Esophagus (tissue), 2 donors: Measurements from ENCODE around the gene PDP2. TPM values are rescaled to one million over a fixed set of nuclear protein-coding genes. Genes with fewer than 3 reads are reported as not detected.

Source experiments
- H3K27ac ChIP-seq, 2 donors: one replicate each; pipeline ENCODE4 v1.5.1; 2013; ENCODE audit warnings: low read depth in 2 of 2, mild to moderate bottlenecking in 2 of 2, inconsistent platforms in 1 of 2, low read length in 1 of 2, moderate library complexity in 1 of 2
- H3K27me3 ChIP-seq, 2 donors: one replicate each; pipeline ENCODE4 v1.6.1; 2013; ENCODE audit warnings: low read length in 2 of 2, control low read depth in 1 of 2, mild to moderate bottlenecking in 1 of 2; ENCODE audit not compliant: insufficient read depth in 2 of 2, control insufficient read depth in 1 of 2
- H3K36me3 ChIP-seq, 2 donors: one replicate each; pipeline ENCODE4 v1.6.1; 2013; ENCODE audit warnings: low read length in 1 of 2; ENCODE audit not compliant: control insufficient read depth in 2 of 2, insufficient read depth in 2 of 2
- H3K4me1 ChIP-seq, 2 donors: one replicate each; pipeline ENCODE4 v1.6.1; 2013; ENCODE audit warnings: low read length in 1 of 2; ENCODE audit not compliant: control insufficient read depth in 2 of 2, insufficient read depth in 2 of 2
- H3K4me3 ChIP-seq, 2 donors: one replicate each; pipeline ENCODE4 v1.5.1; 2013; ENCODE audit warnings: low read length in 2 of 2, mild to moderate bottlenecking in 2 of 2, low read depth in 1 of 2, moderate library complexity in 1 of 2
- H3K9me3 ChIP-seq, 2 donors: one replicate each; pipeline ENCODE4 v1.6.1; 2013; ENCODE audit warnings: mild to moderate bottlenecking in 2 of 2, low read depth in 1 of 2, low read length in 1 of 2, moderate library complexity in 1 of 2; ENCODE audit not compliant: control insufficient read depth in 2 of 2, insufficient read depth in 1 of 2
- WGBS, 2 donors: extraction: QIAGEN DNeasy Blood & Tissue Kit; methylation state at CpG; one replicate each; pipeline ENCODE4 v1.1.7; 2013; 5-methylcytosine and 5-hydroxymethylcytosine counted together
- polyA plus RNA-seq, 2 donors: library from polyadenylated mRNA; stranded (reverse); fragments of 200-250 nt; gene quantifications; one replicate each; pipeline ENCODE4 v1.2.3, GENCODE V29; 2013
- donor health status: healthy with polysubstance abuse.
- donor health status: Bipolar disorder and iron deficiency.

Gene PDP2, protein sequence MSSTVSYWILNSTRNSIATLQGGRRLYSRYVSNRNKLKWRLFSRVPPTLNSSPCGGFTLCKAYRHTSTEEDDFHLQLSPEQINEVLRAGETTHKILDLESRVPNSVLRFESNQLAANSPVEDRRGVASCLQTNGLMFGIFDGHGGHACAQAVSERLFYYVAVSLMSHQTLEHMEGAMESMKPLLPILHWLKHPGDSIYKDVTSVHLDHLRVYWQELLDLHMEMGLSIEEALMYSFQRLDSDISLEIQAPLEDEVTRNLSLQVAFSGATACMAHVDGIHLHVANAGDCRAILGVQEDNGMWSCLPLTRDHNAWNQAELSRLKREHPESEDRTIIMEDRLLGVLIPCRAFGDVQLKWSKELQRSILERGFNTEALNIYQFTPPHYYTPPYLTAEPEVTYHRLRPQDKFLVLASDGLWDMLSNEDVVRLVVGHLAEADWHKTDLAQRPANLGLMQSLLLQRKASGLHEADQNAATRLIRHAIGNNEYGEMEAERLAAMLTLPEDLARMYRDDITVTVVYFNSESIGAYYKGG
- 1 to 10 TPM; 2.3 to 2.5 TPM for polyA plus RNA-seq

DNA sequence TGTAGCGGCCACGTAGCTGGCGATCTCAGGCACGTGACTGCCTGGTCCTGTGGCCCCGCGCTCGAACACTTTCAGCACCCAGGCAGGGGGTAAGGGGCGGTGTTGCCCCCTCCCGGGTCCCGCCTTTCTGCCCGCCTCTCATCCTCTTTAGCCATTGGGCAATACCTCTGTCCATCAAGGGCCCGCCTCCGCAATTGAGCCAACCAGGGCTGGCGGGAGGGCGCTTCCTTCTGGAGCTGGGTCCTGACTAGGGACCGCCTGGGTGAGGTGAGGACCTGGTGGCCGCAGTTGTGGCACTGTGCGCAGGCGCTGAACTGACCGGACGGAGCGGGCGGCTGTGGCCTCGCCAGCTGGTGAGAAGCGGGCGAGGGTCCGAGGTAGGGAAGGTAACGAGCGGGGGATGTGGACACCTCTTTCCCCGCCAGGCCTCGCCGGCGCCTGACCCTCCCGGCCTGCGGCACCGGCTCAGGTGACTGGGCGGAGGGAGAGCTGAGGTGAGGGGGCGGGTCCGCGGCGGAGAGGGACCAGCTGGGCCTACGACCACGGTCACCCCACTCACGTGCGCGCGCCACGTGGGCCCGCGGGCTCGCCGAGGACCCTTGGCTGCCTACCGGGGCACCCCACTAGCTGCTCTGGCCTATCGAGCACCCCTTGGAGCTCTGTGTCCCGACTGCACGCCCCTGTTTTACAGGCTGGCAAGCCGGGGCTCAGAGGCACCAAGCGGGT, at the start of gene PDP2:
PDP2 (plus strand) TSS at position 228 of the 726 bp plus-strand sequence. CDS start 3,770 bp downstream, outside the sequence.
- Histone ChIP-seq H3K9me3 (no peaks in the 10 kb centered on the region), H3K36me3 (peaks cover 9 to 13% of the 10 kb centered on the region in 2 donors), H3K4me3 (peak within 1 kb of the TSS; percentile 77 to 86), H3K4me1 (peaks cover 0 to 3% of the 10 kb centered on the region in 2 donors), H3K27ac (peak within 1 kb of the TSS in 1 of 2 donors; percentile 34), H3K27me3 (no peaks in the 10 kb centered on the region)
- 0% methylated on average over 54 to 58 of the region's 58 CpGs for WGBS, 2 donors

DNA sequence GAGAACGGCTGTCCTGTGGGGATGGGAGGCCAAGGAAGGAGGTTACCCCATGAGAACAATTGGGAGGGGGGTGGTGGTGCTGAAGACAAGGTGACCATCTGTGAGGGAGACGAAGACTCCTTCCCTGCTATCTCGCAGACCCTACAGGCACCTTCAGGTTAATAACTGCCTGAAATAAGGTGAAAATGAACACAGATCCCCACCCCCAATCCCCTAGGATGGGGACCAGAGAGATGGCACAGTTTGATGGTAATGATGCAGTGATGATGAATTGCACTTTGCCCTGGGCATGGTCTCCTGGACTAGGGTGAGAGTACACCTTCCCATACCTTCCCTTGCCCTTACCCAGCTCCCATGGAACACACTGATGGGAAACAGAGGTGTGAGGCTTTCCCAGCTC, 48.1 kb upstream of the PDP2 start:
- H3K9me3 ChIP-seq: no peaks in the 10 kb centered on the region
- 82 to 90% methylated on average over 3 of the region's 3 CpGs for WGBS, 2 donors

DNA sequence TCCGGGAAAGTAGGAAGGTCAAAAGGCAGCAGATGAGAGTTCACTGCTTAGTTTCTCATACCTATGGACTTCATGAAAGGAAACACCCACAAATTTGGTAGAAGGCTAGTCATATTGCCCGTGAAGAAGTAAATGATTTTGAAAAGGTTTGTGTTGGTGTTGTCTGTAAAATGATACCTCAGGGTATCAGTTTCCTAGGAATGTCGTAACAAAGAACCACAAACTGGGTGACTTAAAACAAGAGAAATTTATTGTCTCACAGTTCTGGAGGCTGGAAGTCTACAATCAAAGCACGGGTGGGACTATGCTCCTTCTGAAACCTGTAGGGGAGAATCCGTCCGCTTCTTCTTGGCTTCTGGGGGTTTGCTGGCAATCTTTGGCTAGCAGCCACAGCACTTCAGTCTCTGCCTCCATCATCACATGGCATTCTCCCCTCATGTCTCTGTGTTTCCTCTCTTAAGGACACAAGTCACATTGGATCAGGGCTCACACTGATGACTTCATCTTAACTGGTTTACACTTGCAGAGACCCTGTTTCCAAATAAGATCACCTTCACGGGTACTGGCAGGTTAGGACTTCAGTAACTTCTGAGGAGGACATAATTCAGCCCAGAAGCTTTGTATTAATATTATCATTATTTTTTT, 47.5 kb upstream of the PDP2 start:
- no peak overlapping the region for H3K4me3 ChIP-seq
- no peak overlapping the region for H3K27ac ChIP-seq
- no peaks in the 10 kb centered on the region for H3K9me3 ChIP-seq
- 72 to 73% methylated on average over 7 of the region's 7 CpGs for WGBS, 2 donors
- peaks cover 2 to 4% of the 10 kb centered on the region in 2 donors for H3K4me1 ChIP-seq
- H3K27me3 ChIP-seq: no peaks in the 10 kb centered on the region
- H3K36me3 ChIP-seq: no peaks in the 10 kb centered on the region

More for the DNA sequence above, 48.1 kb upstream of the PDP2 start:
- no peak overlapping the region for H3K27ac ChIP-seq
- no peaks in the 10 kb centered on the region for H3K27me3 ChIP-seq
- H3K4me3 ChIP-seq: no peak overlapping the region
- H3K4me1 ChIP-seq: peaks cover 2 to 4% of the 10 kb centered on the region in 2 donors
- no peaks in the 10 kb centered on the region for H3K36me3 ChIP-seq

DNA sequence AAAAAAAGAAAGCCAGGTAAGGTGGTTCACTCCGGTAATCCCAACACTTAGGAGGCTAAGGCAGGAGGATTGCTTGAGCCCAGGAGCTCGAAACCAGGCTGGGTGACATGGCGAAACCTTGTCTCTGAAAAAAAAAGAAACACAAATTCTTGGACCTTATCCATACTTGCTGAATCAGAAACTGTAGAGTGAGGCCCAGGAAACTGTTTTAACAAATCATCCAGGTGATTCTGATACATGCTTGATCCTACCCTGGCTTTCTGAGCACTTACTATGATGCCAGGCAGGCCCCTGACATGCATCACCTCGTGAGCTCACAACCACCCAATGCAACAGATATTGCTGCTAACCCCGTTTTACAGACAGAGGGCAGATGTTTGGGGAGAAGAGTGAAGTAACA, 45.6 kb upstream of the PDP2 start:
- WGBS, 2 donors: 84% methylated on average over 5 of the region's 5 CpGs
- Histone ChIP-seq H3K4me1 (peaks cover 0 to 2% of the 10 kb centered on the region in 2 donors), H3K36me3 (no peaks in the 10 kb centered on the region), H3K27ac (no peak overlapping the region), H3K9me3 (no peaks in the 10 kb centered on the region), H3K27me3 (no peaks in the 10 kb centered on the region), H3K4me3 (no peak overlapping the region)

DNA sequence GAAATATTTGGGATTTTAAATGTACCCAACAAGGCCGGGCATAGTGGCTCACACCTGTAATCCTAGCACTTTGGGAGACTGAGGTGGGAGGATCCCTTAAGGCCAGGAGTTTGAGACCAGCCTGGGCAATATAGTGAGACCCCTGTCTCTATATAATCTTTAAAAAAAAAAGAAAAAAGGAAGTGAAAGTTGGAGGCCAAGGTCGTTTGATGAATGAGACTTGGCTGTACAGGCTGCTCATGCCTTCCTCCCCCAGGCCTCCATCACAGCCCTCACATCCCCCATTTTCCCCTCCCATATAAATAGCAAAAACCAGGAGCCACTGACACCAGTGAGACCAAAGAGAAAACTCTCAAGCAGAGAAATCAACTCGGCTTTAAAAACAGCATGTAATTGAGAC, 39.4 kb upstream of the PDP2 start:
- Histone ChIP-seq H3K4me3 (no peak overlapping the region), H3K27ac (no peak overlapping the region), H3K4me1 (peaks cover 7 to 8% of the 10 kb centered on the region in 2 donors), H3K36me3 (no peaks in the 10 kb centered on the region), H3K9me3 (no peaks in the 10 kb centered on the region), H3K27me3 (peaks cover 0 to 9% of the 10 kb centered on the region in 2 donors)
- 50 to 57% methylated on average over 3 of the region's 3 CpGs for WGBS, 2 donors

DNA sequence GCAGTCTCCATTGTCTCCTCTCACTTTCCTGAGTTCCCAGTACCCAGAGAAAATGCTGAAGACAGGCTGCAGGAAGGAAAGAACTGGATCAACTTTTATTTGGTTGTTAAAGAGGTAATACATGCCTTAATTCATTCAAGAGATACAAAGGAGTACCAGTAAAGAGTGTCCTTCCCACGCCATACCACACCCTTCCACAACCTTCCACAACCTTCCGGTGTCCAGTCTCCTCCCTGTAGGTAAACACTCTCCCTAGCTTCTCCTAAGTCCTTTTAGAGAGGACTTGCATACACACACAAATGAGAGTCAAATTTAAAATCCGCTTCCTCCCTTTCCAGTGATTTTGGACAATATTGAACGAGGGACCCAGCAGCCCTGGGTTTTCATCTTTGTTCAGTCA, 38.9 kb upstream of the PDP2 start:
- Histone ChIP-seq H3K27me3 (peaks cover 0 to 9% of the 10 kb centered on the region in 2 donors), H3K9me3 (no peaks in the 10 kb centered on the region), H3K4me3 (no peak overlapping the region), H3K27ac (no peak overlapping the region), H3K4me1 (peaks cover 7 to 8% of the 10 kb centered on the region in 2 donors), H3K36me3 (no peaks in the 10 kb centered on the region)
- WGBS, 2 donors: 83 to 89% methylated on average over 4 of the region's 4 CpGs

DNA sequence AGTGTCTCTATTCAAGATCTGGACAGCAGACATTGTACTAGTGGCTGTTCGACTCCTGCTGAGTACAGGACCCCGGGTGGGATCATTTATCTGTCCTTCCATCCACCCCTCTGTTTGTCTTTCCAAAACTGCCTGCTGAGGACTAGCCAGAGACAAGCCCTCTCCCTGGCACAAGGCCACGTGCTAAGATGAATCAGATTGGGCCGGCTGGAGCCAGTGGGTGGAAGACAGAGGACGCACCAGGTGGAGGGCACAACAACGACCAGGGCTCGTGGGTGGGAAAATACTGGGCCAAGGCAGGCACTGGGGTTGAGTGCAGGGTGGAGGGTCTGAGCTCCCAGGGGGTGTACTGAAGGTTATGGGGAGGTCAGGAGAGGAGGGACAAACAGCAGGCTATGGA, 37.5 kb upstream of the PDP2 start:
- 57 to 62% methylated on average over 7 of the region's 7 CpGs for WGBS, 2 donors

DNA sequence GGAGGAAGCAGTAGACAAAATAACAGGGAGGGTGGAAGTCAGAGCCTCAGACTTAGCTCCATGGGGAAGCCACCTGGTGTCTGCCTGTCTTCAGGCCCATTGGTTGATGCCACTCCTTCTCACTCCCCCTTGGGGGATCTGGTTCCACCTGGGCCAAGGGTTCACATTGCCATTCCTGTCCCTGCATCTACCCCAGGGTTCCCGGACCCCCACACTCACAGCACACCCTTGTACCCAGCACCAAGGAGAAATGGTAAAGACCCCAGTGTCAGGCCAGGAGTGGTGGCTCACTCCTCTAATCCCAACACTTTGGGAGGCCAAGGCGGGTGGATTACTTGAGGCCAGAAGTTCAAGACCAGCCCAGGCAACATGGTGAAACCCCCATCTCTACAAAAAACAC, 37.1 kb upstream of the PDP2 start:
- no peaks in the 10 kb centered on the region for H3K36me3 ChIP-seq
- no peak overlapping the region for H3K27ac ChIP-seq
- peaks cover 7 to 8% of the 10 kb centered on the region in 2 donors for H3K4me1 ChIP-seq
- peaks cover 0 to 9% of the 10 kb centered on the region in 2 donors for H3K27me3 ChIP-seq
- WGBS, 2 donors: 96 to 97% methylated on average over 2 of the region's 2 CpGs
- H3K9me3 ChIP-seq: peaks cover 0 to 2% of the 10 kb centered on the region in 2 donors
- no peak overlapping the region for H3K4me3 ChIP-seq

More for the DNA sequence above, 37.5 kb upstream of the PDP2 start:
- Histone ChIP-seq H3K4me3 (no peak overlapping the region), H3K36me3 (no peaks in the 10 kb centered on the region), H3K4me1 (peaks cover 7 to 8% of the 10 kb centered on the region in 2 donors), H3K9me3 (peaks cover 0 to 2% of the 10 kb centered on the region in 2 donors), H3K27me3 (peaks cover 0 to 9% of the 10 kb centered on the region in 2 donors), H3K27ac (no peak overlapping the region)

DNA sequence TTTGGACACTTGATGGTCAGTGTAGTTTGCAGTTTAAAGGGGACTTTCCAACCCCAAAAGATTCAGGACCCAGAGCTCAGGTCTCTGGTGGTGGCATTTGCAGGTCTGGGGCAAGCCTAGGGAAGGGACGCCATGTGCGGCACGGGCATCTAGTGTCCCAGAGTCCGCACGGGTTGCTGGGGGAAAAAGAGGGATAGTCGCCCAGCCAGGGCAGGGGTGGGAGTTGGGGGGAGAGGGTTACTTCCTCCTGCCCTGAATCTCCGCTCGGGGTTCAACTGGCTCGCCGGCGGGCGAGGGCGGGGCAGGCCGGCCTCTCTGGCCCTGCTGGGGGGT, 36.3 kb upstream of the PDP2 start:
- 15 to 23% methylated on average over 11 to 14 of the region's 14 CpGs for WGBS, 2 donors
- H3K4me1 ChIP-seq: peaks cover 7 to 8% of the 10 kb centered on the region in 2 donors
- H3K27ac ChIP-seq: no peak overlapping the region
- no peaks in the 10 kb centered on the region for H3K36me3 ChIP-seq
- H3K9me3 ChIP-seq: peaks cover 0 to 2% of the 10 kb centered on the region in 2 donors
- peak overlapping the region in 1 of 2 donors; percentile 44 for H3K4me3 ChIP-seq
- peaks cover 0 to 9% of the 10 kb centered on the region in 2 donors for H3K27me3 ChIP-seq
